ENCODE data around the gene SPOCD1. TPM values are rescaled to one million over a fixed set of nuclear protein-coding genes. Genes with fewer than 3 reads are reported as not detected.
A peak's percentile ranks its signal among the peaks of the same experiment; 100 is the strongest.

SPOCD1 gene
- total RNA-seq, 1 experiment from 2014 or later = 64.0 TPM

- Histone ChIP-seq H3K27me3 (replicated peaks) (peaks cover 18% of the 10 kb centered on the region), H3K27ac (no peak overlapping the region), H3K9me3 (replicated peaks) (no peaks in the 10 kb centered on the region), H3K4me3 (no peak overlapping the region), H3K36me3 (no peaks in the 10 kb centered on the region), H3K4me1 (replicated peaks) (no peaks in the 10 kb centered on the region; the same call in 1 of the 2 replicates)
- DNase-seq (ENCODE audit: low read depth in 1 of 2, low spot score in 2 of 2) = no peak
These were observed 40.4 kb downstream of the SPOCD1 start for GRCh38 chr1:31775210-31775999.

GRCh38 chr1:31774495-31774894, 41.3 kb downstream of the SPOCD1 start:
- H3K27me3 ChIP-seq (replicated peaks) = peaks cover 18% of the 10 kb centered on the region
- H3K36me3 ChIP-seq = no peaks in the 10 kb centered on the region
- DNase-seq (ENCODE audit: low read depth in 1 of 2, low spot score in 2 of 2) = no peak
- no peaks in the 10 kb centered on the region; the same call in 1 of the 2 replicates for H3K4me1 ChIP-seq (replicated peaks)
- no peak overlapping the region for H3K27ac ChIP-seq
- no peaks in the 10 kb centered on the region for H3K9me3 ChIP-seq (replicated peaks)
- H3K4me3 ChIP-seq = no peak overlapping the region

- H3K4me3 ChIP-seq = no peak overlapping the region
- no peak for DNase-seq (ENCODE audit: low read depth in 1 of 2, low spot score in 2 of 2)
- no peaks in the 10 kb centered on the region; the same call in 1 of the 2 replicates for H3K4me1 ChIP-seq (replicated peaks)
- no peaks in the 10 kb centered on the region for H3K36me3 ChIP-seq
- H3K27ac ChIP-seq = no peak overlapping the region
- no peaks in the 10 kb centered on the region for H3K9me3 ChIP-seq (replicated peaks)
- peaks cover 18% of the 10 kb centered on the region for H3K27me3 ChIP-seq (replicated peaks)
These were observed 42.0 kb downstream of the SPOCD1 start for GRCh38 chr1:31773861-31774260.

GRCh38 chr1:31772669-31773248, 43.1 kb downstream of the SPOCD1 start:
- Histone ChIP-seq H3K36me3 (no peaks in the 10 kb centered on the region), H3K4me3 (no peak overlapping the region), H3K27me3 (replicated peaks) (peaks cover 18% of the 10 kb centered on the region), H3K9me3 (replicated peaks) (no peaks in the 10 kb centered on the region), H3K4me1 (replicated peaks) (no peaks in the 10 kb centered on the region; the same call in 1 of the 2 replicates), H3K27ac (no peak overlapping the region)
- no peak for DNase-seq (ENCODE audit: low read depth in 1 of 2, low spot score in 2 of 2)

- no peak for DNase-seq (ENCODE audit: low read depth in 1 of 2, low spot score in 2 of 2)
- Histone ChIP-seq H3K4me1 (replicated peaks) (no peaks in the 10 kb centered on the region; the same call in 1 of the 2 replicates), H3K9me3 (replicated peaks) (no peaks in the 10 kb centered on the region), H3K27me3 (replicated peaks) (peaks cover 18% of the 10 kb centered on the region), H3K36me3 (no peaks in the 10 kb centered on the region), H3K4me3 (no peak overlapping the region), H3K27ac (no peak overlapping the region)
These were observed 43.7 kb downstream of the SPOCD1 start for GRCh38 chr1:31771891-31772668.

- Histone ChIP-seq H3K27ac (no peak overlapping the region), H3K36me3 (no peaks in the 10 kb centered on the region), H3K4me3 (no peak overlapping the region), H3K9me3 (replicated peaks) (no peaks in the 10 kb centered on the region), H3K27me3 (replicated peaks) (peaks cover 18% of the 10 kb centered on the region), H3K4me1 (replicated peaks) (no peaks in the 10 kb centered on the region; the same call in 1 of the 2 replicates)
- no peak for DNase-seq (ENCODE audit: low read depth in 1 of 2, low spot score in 2 of 2)
These were observed 46.0 kb downstream of the SPOCD1 start for GRCh38 chr1:31769720-31770390.

- Histone ChIP-seq H3K4me1 (replicated peaks) (peaks cover 6% of the 10 kb centered on the region), H3K27ac (no peak overlapping the region), H3K27me3 (replicated peaks) (peaks cover 17% of the 10 kb centered on the region), H3K4me3 (no peak overlapping the region), H3K9me3 (replicated peaks) (no peaks in the 10 kb centered on the region), H3K36me3 (no peaks in the 10 kb centered on the region)
- DNase-seq (ENCODE audit: low read depth in 1 of 2, low spot score in 2 of 2) = no peak
These were observed 46.7 kb downstream of the SPOCD1 start for GRCh38 chr1:31768939-31769704.

GRCh38 chr1:31768407-31768907, 47.4 kb downstream of the SPOCD1 start:
- peaks cover 9% of the 10 kb centered on the region for H3K4me1 ChIP-seq (replicated peaks)
- H3K27me3 ChIP-seq (replicated peaks) = peaks cover 12% of the 10 kb centered on the region
- no peak overlapping the region for H3K4me3 ChIP-seq
- no peaks in the 10 kb centered on the region for H3K9me3 ChIP-seq (replicated peaks)
- H3K36me3 ChIP-seq = no peaks in the 10 kb centered on the region
- H3K27ac ChIP-seq = no peak overlapping the region
- DNase-seq (ENCODE audit: low read depth in 1 of 2, low spot score in 2 of 2) = no peak

GRCh38 chr1:31767225-31767624, 48.6 kb downstream of the SPOCD1 start:
- Histone ChIP-seq H3K36me3 (no peaks in the 10 kb centered on the region), H3K4me1 (replicated peaks) (peaks cover 21% of the 10 kb centered on the region), H3K4me3 (no peak overlapping the region), H3K27me3 (replicated peaks) (no peaks in the 10 kb centered on the region; the same call in 1 of the 2 replicates), H3K27ac (no peak overlapping the region), H3K9me3 (replicated peaks) (no peaks in the 10 kb centered on the region)
- no peak for DNase-seq (ENCODE audit: low read depth in 1 of 2, low spot score in 2 of 2)

GRCh38 chr1:31765516-31765915, 50.3 kb downstream of the SPOCD1 start:
- Histone ChIP-seq H3K27ac (no peak overlapping the region), H3K27me3 (replicated peaks) (no peaks in the 10 kb centered on the region), H3K4me3 (no peak overlapping the region), H3K36me3 (no peaks in the 10 kb centered on the region), H3K9me3 (replicated peaks) (no peaks in the 10 kb centered on the region), H3K4me1 (replicated peaks) (peaks cover 38% of the 10 kb centered on the region)
- no peak for DNase-seq (ENCODE audit: low read depth in 1 of 2, low spot score in 2 of 2)

GRCh38 chr1:31765041-31765467, 50.8 kb downstream of the SPOCD1 start:
- no peaks in the 10 kb centered on the region for H3K9me3 ChIP-seq (replicated peaks)
- H3K27ac ChIP-seq = no peak overlapping the region
- H3K4me3 ChIP-seq = no peak overlapping the region
- peaks cover 43% of the 10 kb centered on the region for H3K4me1 ChIP-seq (replicated peaks)
- no peaks in the 10 kb centered on the region for H3K27me3 ChIP-seq (replicated peaks)
- H3K36me3 ChIP-seq = no peaks in the 10 kb centered on the region
- DNase-seq (ENCODE audit: low read depth in 1 of 2, low spot score in 2 of 2) = peak in 1 of 2 experiments; percentile 23

GRCh38 chr1:31764312-31765040, 51.3 kb downstream of the SPOCD1 start, which contains the start of gene ADGRB2:
Gene ADGRB2 (minus strand): TSS chr1:31764340. CDS start chr1:31757221, 7,119 bp downstream.
- Histone ChIP-seq H3K36me3 (no peaks in the 10 kb centered on the region), H3K27ac (no peak within 1 kb of the TSS), H3K9me3 (replicated peaks) (no peaks in the 10 kb centered on the region), H3K4me1 (replicated peaks) (peaks cover 48% of the 10 kb centered on the region), H3K27me3 (replicated peaks) (no peaks in the 10 kb centered on the region), H3K4me3 (peak within 1 kb of the TSS; percentile 53)
- peak in 1 of 2 experiments; percentile 19 for DNase-seq (ENCODE audit: low read depth in 1 of 2, low spot score in 2 of 2)

All from SJSA1 (cell line).